Measurements from ENCODE around the gene MAST4. TPM values are rescaled to one million over a fixed set of nuclear protein-coding genes. Genes with fewer than 3 reads are reported as not detected.

MAST4 gene
- total RNA-seq, 5 donors from 2014 or later (not counting 1 experiment from before 2014, with no cell fraction given), result 26.1 to 35.5 (median 32.0) TPM

DNA sequence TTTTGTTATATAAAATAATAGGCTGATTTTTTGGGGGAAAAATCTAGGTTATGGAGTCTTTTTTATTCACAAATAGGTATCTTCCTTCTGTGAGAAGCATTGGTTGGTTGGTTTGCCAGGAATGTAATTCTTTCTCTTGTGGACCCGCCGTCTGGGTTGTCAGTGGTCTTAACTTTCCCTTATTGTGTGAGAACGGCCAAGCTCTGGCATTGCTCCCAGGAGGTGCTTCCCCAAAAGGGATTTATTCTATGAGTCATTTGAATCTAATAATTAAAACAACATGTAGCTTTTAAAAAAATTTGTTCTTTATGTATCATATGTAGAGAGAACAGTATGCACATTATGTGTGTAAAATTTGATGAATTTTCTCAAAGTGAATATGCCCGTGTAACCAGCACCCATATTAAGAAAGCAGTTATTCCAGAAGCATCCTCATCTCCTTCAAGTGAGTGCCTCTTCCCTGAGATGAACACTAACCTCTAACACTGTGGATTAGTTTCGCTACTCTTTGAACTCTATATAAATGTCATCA, 114.4 kb downstream of the MAST4 start:
- ATAC-seq (replicated peaks in 1 of 4) (no peak), DNase-seq (no peak)
- no CpG with 5 or more reads among the region's 5 CpGs for WGBS (ENCODE audit: insufficient coverage)
- ChIA-PET CTCF (no interaction called here), POLR2A (no interaction called here)
- no peaks in the 10 kb centered on the region for H3K27me3 ChIP-seq (replicated peaks in 1 of 2; ENCODE audit: control insufficient read depth in 2 of 2, extremely low read depth in 1 of 2, insufficient read depth in 2 of 2, low read length in 1 of 2)
- H3K36me3 Mint-ChIP-seq, result no peaks in the 10 kb centered on the region
- H3K4me1 ChIP-seq (ENCODE audit: control insufficient read depth in 1 of 2, extremely low read depth in 1 of 2, insufficient read depth in 2 of 2, low read length in 2 of 2), result no peaks in the 10 kb centered on the region
- H3K4me3 ChIP-seq (ENCODE audit: control insufficient read depth in 1 of 2, extremely low read depth in 1 of 2, low read length in 1 of 2), result no peak overlapping the region
- H3K36me3 ChIP-seq (ENCODE audit: control insufficient read depth in 2 of 2, extremely low read depth in 1 of 2, insufficient read depth in 1 of 2, low read length in 1 of 2), result no peaks in the 10 kb centered on the region
- H3K4me1 Mint-ChIP-seq, result no peaks in the 10 kb centered on the region
- H3K9me3 Mint-ChIP-seq, result peaks cover 10 to 11% (median 11%) of the 10 kb centered on the region in 3 donors
- no peak overlapping the region for H3K27ac Mint-ChIP-seq
- H3K27me3 Mint-ChIP-seq, result peaks cover 2 to 5% of the 10 kb centered on the region in 2 donors
- H3K4me3 Mint-ChIP-seq, result no peak overlapping the region
- no peak overlapping the region for H3K27ac ChIP-seq (ENCODE audit: low read length)
- no peaks in the 10 kb centered on the region for H3K9me3 ChIP-seq

DNA sequence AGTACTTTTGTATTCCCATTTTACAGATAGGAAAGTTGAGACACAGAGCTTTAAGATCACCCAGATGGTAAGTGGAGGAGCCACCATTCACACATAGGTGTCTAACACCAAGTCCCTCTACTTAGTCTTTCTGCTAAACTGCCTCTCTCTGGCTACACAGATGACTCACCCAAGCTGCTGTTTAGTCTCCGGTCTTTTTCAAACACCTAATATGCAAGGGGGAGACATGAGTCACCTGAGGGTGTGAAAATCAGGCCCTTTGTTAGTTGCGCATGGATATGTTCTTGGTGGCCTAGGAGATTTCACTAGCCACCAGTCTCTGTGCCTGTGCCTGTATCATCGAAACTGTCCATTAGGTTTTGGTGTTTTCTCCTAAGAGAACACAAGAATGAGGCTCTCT, 117.8 kb downstream of the MAST4 start:
- CTCF ChIA-PET, result interaction anchor here in 1 of 2 donors (0.6 kb wide), 1 partner anchor 822 kb away, joined by 3 read pairs; no protein-coding TSS in a partner anchor
- ATAC-seq (replicated peaks in 1 of 4) (no peak), DNase-seq (no peak)
- Mint-ChIP-seq H3K27ac (no peak overlapping the region), H3K27me3 (peaks cover 2 to 5% of the 10 kb centered on the region in 2 donors), H3K4me3 (no peak overlapping the region), H3K36me3 (no peaks in the 10 kb centered on the region), H3K9me3 (peaks cover 7 to 11% (median 11%) of the 10 kb centered on the region in 3 donors), H3K4me1 (no peaks in the 10 kb centered on the region)
- Histone ChIP-seq H3K36me3 (ENCODE audit: control insufficient read depth in 2 of 2, extremely low read depth in 1 of 2, insufficient read depth in 1 of 2, low read length in 1 of 2) (no peaks in the 10 kb centered on the region), H3K9me3 (no peaks in the 10 kb centered on the region), H3K27me3 (replicated peaks in 1 of 2; ENCODE audit: control insufficient read depth in 2 of 2, extremely low read depth in 1 of 2, insufficient read depth in 2 of 2, low read length in 1 of 2) (no peaks in the 10 kb centered on the region), H3K4me1 (ENCODE audit: control insufficient read depth in 1 of 2, extremely low read depth in 1 of 2, insufficient read depth in 2 of 2, low read length in 2 of 2) (no peaks in the 10 kb centered on the region), H3K4me3 (ENCODE audit: control insufficient read depth in 1 of 2, extremely low read depth in 1 of 2, low read length in 1 of 2) (no peak overlapping the region), H3K27ac (ENCODE audit: low read length) (no peak overlapping the region)
- POLR2A ChIA-PET, result no interaction called here
- WGBS (ENCODE audit: insufficient coverage), result 60% methylated on average over 1 of the region's 3 CpGs

DNA sequence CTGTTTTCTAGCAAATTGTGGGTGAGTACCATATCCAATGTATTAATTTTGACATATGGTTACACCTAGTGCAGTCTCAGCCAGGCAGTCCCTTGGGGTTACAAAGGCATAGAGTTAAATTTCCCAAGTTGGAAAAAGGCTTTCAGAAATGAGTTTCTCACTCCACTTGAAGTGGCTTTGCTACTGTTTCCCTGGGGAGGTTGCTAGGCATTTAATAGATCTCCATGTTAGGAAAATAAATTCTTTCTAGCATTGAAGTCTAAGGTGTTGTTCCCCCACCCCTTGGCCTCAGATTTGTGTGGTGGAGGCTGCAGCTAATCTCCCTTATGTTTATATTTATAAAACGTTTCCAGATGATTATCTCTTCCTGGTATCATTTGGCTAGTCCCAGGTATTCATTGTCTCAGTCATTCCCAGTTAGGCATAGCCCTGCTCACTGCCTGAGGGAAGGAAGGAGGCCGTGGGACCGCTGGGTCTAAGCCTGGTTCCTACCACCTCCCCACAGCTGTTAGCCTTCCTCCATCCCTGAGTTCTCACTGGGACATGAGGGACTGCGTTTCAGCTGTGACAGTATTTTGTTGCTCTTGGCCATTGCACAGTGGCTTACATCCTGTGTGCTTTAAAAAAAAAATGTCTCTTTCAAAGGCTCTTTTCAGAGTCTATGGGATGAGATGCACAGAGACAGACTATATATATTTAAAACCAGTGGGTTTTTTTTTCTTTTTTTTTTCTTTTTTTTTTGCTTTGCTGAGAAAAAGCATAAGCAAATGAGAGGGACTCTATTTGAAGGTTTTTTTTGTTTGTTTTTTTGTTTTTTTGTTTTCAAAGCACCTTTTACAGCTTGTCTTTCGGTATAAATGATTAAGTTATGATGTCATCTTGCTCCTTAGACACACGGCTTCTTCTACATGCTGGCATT, 121.5 kb downstream of the MAST4 start:
- Histone ChIP-seq H3K27me3 (replicated peaks in 1 of 2; ENCODE audit: control insufficient read depth in 2 of 2, extremely low read depth in 1 of 2, insufficient read depth in 2 of 2, low read length in 1 of 2) (no peaks in the 10 kb centered on the region), H3K4me3 (ENCODE audit: control insufficient read depth in 1 of 2, extremely low read depth in 1 of 2, low read length in 1 of 2) (no peak overlapping the region), H3K4me1 (ENCODE audit: control insufficient read depth in 1 of 2, extremely low read depth in 1 of 2, insufficient read depth in 2 of 2, low read length in 2 of 2) (no peaks in the 10 kb centered on the region), H3K27ac (ENCODE audit: low read length) (no peak overlapping the region), H3K9me3 (no peaks in the 10 kb centered on the region), H3K36me3 (ENCODE audit: control insufficient read depth in 2 of 2, extremely low read depth in 1 of 2, insufficient read depth in 1 of 2, low read length in 1 of 2) (no peaks in the 10 kb centered on the region)
- no peak overlapping the region for H3K4me3 Mint-ChIP-seq
- no peak for ATAC-seq (replicated peaks in 1 of 4)
- peaks cover 0 to 4% (median 0%) of the 10 kb centered on the region in 3 donors for H3K9me3 Mint-ChIP-seq
- POLR2A ChIA-PET, result no interaction called here
- DNase-seq, result no peak
- 70% methylated on average over 3 of the region's 6 CpGs for WGBS (ENCODE audit: insufficient coverage)
- H3K27ac Mint-ChIP-seq, result no peak overlapping the region
- H3K4me1 Mint-ChIP-seq, result no peaks in the 10 kb centered on the region
- peaks cover 12 to 13% of the 10 kb centered on the region in 2 donors for H3K27me3 Mint-ChIP-seq
- CTCF ChIA-PET, result no interaction called here
- no peaks in the 10 kb centered on the region for H3K36me3 Mint-ChIP-seq

DNA sequence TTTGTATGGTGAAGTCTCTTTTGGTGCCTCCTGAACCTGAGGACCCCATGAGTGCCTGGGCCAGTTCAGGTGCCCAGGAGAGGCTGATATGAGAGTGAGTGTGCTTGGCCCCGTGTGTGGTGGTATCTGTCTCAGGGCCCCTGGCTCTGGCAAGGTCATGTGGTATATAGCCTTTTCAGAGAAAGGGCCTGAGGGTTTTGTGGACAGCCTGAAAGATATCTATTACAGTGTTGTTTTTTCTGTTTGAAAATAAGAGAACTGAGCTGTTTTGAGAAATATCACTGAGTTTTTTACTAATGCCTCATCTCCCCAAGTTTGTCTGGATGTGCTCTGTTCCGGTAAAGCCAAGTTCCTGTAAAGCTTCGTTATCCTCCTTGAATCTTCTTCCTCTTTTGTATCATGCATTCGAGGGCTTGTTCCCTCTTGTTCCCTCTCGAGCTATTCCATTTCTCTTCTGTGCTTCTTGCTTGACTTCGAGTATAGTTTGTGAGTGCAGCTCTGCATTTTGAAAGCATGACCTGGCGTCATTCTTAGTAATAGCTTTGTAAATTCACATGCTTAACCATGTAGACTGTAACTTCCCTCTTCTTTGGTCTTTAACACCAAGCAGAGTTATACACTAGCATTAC, 122.3 kb downstream of the MAST4 start:
- H3K36me3 ChIP-seq (ENCODE audit: control insufficient read depth in 2 of 2, extremely low read depth in 1 of 2, insufficient read depth in 1 of 2, low read length in 1 of 2), result no peaks in the 10 kb centered on the region
- no peaks in the 10 kb centered on the region for H3K9me3 Mint-ChIP-seq
- H3K4me1 ChIP-seq (ENCODE audit: control insufficient read depth in 1 of 2, extremely low read depth in 1 of 2, insufficient read depth in 2 of 2, low read length in 2 of 2), result no peaks in the 10 kb centered on the region
- 56% methylated on average over 4 of the region's 7 CpGs for WGBS (ENCODE audit: insufficient coverage)
- DNase-seq, result no peak
- no peak overlapping the region for H3K4me3 Mint-ChIP-seq
- no peaks in the 10 kb centered on the region for H3K36me3 Mint-ChIP-seq
- ATAC-seq (replicated peaks in 1 of 4), result no peak
- ChIA-PET CTCF (no interaction called here), POLR2A (no interaction called here)
- H3K27ac Mint-ChIP-seq, result no peak overlapping the region
- no peak overlapping the region for H3K27ac ChIP-seq (ENCODE audit: low read length)
- no peak overlapping the region for H3K4me3 ChIP-seq (ENCODE audit: control insufficient read depth in 1 of 2, extremely low read depth in 1 of 2, low read length in 1 of 2)
- H3K27me3 ChIP-seq (replicated peaks in 1 of 2; ENCODE audit: control insufficient read depth in 2 of 2, extremely low read depth in 1 of 2, insufficient read depth in 2 of 2, low read length in 1 of 2), result no peaks in the 10 kb centered on the region
- no peaks in the 10 kb centered on the region for H3K9me3 ChIP-seq
- peaks cover 13% of the 10 kb centered on the region in 2 donors for H3K27me3 Mint-ChIP-seq
- no peaks in the 10 kb centered on the region for H3K4me1 Mint-ChIP-seq

DNA sequence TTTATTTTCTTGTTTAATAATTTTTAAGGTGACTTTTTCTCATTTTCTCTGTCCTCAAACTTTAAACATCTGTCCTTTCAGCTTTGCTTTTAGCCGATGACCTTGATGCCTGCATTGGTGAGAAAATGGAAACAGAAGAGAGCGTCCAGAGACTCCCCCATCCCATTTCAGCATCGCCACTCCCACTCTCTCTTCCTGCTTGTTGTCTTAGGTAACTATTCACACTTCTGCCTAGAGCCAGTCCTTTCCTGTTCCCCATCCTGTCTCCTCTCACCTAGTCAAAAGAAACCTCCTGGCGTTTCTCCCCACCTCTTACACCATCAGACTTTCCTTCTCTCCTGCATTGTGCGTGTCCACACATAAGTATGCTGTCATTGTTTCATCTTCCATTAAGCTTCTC, 124.6 kb downstream of the MAST4 start:
- Mint-ChIP-seq H3K9me3 (no peaks in the 10 kb centered on the region), H3K4me1 (no peaks in the 10 kb centered on the region), H3K27me3 (peaks cover 8 to 15% of the 10 kb centered on the region in 2 donors), H3K36me3 (no peaks in the 10 kb centered on the region), H3K27ac (no peak overlapping the region), H3K4me3 (no peak overlapping the region)
- CTCF ChIA-PET, result interaction anchor here in 1 of 2 donors (1.1 kb wide), 1 partner anchor 9 kb away, joined by 3 read pairs; no protein-coding TSS in a partner anchor
- Histone ChIP-seq H3K27ac (ENCODE audit: low read length) (no peak overlapping the region), H3K4me3 (ENCODE audit: control insufficient read depth in 1 of 2, extremely low read depth in 1 of 2, low read length in 1 of 2) (no peak overlapping the region), H3K36me3 (ENCODE audit: control insufficient read depth in 2 of 2, extremely low read depth in 1 of 2, insufficient read depth in 1 of 2, low read length in 1 of 2) (no peaks in the 10 kb centered on the region), H3K9me3 (no peaks in the 10 kb centered on the region), H3K4me1 (ENCODE audit: control insufficient read depth in 1 of 2, extremely low read depth in 1 of 2, insufficient read depth in 2 of 2, low read length in 2 of 2) (no peaks in the 10 kb centered on the region), H3K27me3 (replicated peaks in 1 of 2; ENCODE audit: control insufficient read depth in 2 of 2, extremely low read depth in 1 of 2, insufficient read depth in 2 of 2, low read length in 1 of 2) (no peaks in the 10 kb centered on the region)
- 74% methylated on average over 3 of the region's 5 CpGs for WGBS (ENCODE audit: insufficient coverage)
- ATAC-seq (replicated peaks in 1 of 4) (no peak), DNase-seq (no peak)
- POLR2A ChIA-PET, result no interaction called here

DNA sequence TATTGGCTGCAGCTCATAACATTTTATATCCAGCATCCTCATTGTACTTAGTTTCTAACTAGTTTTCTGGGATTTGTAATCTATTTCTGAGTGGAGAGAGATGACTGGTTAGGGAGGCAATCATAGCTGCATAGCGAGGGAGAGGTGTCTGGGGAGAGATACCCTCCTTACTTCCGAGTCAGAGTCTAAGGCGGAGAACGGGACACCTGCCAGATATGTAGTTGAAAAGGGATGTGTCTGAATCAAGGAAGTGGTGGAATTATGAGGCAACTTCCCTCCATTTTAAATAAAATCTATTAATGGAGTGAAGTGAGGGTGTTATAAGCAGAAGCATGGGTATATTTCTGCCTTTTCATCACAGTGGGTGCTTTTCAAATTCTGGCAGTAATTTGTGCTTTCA, 126.5 kb downstream of the MAST4 start:
- WGBS (ENCODE audit: insufficient coverage), result 60% methylated on average over 1 of the region's 4 CpGs
- CTCF ChIA-PET, result no interaction called here
- no peak overlapping the region for H3K27ac ChIP-seq (ENCODE audit: low read length)
- no peak overlapping the region for H3K27ac Mint-ChIP-seq
- no peaks in the 10 kb centered on the region for H3K9me3 ChIP-seq
- POLR2A ChIA-PET, result no interaction called here
- no peaks in the 10 kb centered on the region for H3K4me1 Mint-ChIP-seq
- H3K36me3 ChIP-seq (ENCODE audit: control insufficient read depth in 2 of 2, extremely low read depth in 1 of 2, insufficient read depth in 1 of 2, low read length in 1 of 2), result no peaks in the 10 kb centered on the region
- no peak for ATAC-seq (replicated peaks in 1 of 4)
- no peak overlapping the region for H3K4me3 Mint-ChIP-seq
- no peaks in the 10 kb centered on the region for H3K36me3 Mint-ChIP-seq
- no peaks in the 10 kb centered on the region for H3K27me3 ChIP-seq (replicated peaks in 1 of 2; ENCODE audit: control insufficient read depth in 2 of 2, extremely low read depth in 1 of 2, insufficient read depth in 2 of 2, low read length in 1 of 2)
- peaks cover 8 to 18% of the 10 kb centered on the region in 2 donors for H3K27me3 Mint-ChIP-seq
- H3K4me1 ChIP-seq (ENCODE audit: control insufficient read depth in 1 of 2, extremely low read depth in 1 of 2, insufficient read depth in 2 of 2, low read length in 2 of 2), result no peaks in the 10 kb centered on the region
- no peaks in the 10 kb centered on the region for H3K9me3 Mint-ChIP-seq
- DNase-seq, result no peak
- H3K4me3 ChIP-seq (ENCODE audit: control insufficient read depth in 1 of 2, extremely low read depth in 1 of 2, low read length in 1 of 2), result no peak overlapping the region
